ENCODE measurements around the gene LSG1. TPM values are rescaled to one million over a fixed set of nuclear protein-coding genes. Genes with fewer than 3 reads are reported as not detected.
A peak's percentile ranks its signal among the peaks of the same experiment; 100 is the strongest.

The LSG1 gene
- total and polyA plus RNA-seq, 2 experiments from 2014 or later: 49.2 to 57.1 TPM

DNA sequence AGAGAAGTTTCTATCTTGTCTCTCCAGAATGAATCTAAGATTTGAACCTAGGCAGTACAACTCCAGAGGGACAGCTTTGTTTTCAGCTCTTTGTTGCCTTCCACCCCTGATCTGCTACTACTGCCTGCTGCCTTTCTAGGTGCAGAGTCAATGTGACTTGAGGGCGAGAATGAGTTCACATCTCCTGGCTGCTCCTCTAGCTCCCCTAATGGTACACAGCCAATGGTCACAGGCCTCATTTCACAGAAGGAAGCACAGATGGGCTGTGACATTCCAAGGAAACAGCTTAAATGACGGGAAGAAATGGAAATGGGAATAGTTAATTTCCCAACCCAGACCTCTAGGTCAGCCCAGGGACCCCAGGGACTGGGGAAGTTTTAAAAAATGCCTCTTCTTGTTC lies 46.1 kb upstream of the LSG1 start:
- Mint-ChIP-seq H3K4me1 (no peaks in the 10 kb centered on the region), H3K27ac (no peak overlapping the region), H3K9me3 (no peaks in the 10 kb centered on the region), H3K27me3 (ENCODE audit: insufficient read depth, low read depth, poor library complexity) (peaks cover 3% of the 10 kb centered on the region), H3K36me3 (ENCODE audit: low read depth) (no peaks in the 10 kb centered on the region), H3K4me3 (no peak overlapping the region)
- ATAC-seq: peak; percentile 36; the same call in 1 of the 3 replicates
- Histone ChIP-seq H3K36me3 (ENCODE audit: insufficient read depth) (no peaks in the 10 kb centered on the region), H4K20me1 (replicated peaks; ENCODE audit: insufficient read depth) (no peaks in the 10 kb centered on the region), H3K9me2 (ENCODE audit: insufficient read depth) (no peaks in the 10 kb centered on the region; the same call in 1 of the 2 replicates), H3K79me2 (replicated peaks; ENCODE audit: insufficient read depth) (no peaks in the 10 kb centered on the region), H3K27ac (ENCODE audit: low read depth) (no peak overlapping the region), H3F3A (replicated peaks; ENCODE audit: low read depth) (no peaks in the 10 kb centered on the region), H3K4me3 (no peak overlapping the region), H3K27me3 (ENCODE audit: insufficient read depth) (no peaks in the 10 kb centered on the region), H2AFZ (no peak overlapping the region), H3K4me2 (no peak overlapping the region), H3K4me1 (ENCODE audit: insufficient read depth) (no peaks in the 10 kb centered on the region)
- DNase-seq (ENCODE audit: low spot score): no peak
- TF ChIP-seq EZH2 (IDR thresholded peaks at IDR 0.05; ENCODE audit: low read depth, unreplicated experiment) (no peak), NANOG (IDR thresholded peaks at IDR 0.05; ENCODE audit: borderline replicate concordance) (no peak), CREB1 (CRISPR knock-in tag; IDR thresholded peaks at IDR 0.05; ENCODE audit: low read depth) (no peak), ETS1 (IDR thresholded peaks at IDR 0.05) (no peak), POLR2AphosphoS5 (IDR thresholded peaks at IDR 0.05; ENCODE audit: low read depth) (no peak), EZH2phosphoT487 (IDR thresholded peaks at IDR 0.05; ENCODE audit: unreplicated experiment) (no peak), REST (IDR thresholded peaks at IDR 0.05; ENCODE audit: unreplicated experiment) (no peak), ZNF114 (CRISPR knock-in tag; IDR thresholded peaks at IDR 0.05) (no peak), STAT1 (IDR thresholded peaks at IDR 0.05; ENCODE audit: unreplicated experiment) (no peak), ZNF462 (CRISPR knock-in tag; IDR thresholded peaks at IDR 0.05) (no peak), ZNF331 (CRISPR knock-in tag; IDR thresholded peaks at IDR 0.05; ENCODE audit: low read depth) (no peak), CTCF (conservative IDR thresholded peaks at IDR 0.05; ENCODE audit: low read depth in 2 of 2) (no peak), JUNB (IDR thresholded peaks at IDR 0.05; ENCODE audit: unreplicated experiment) (no peak)
